Loucy (cell line): ENCODE measurements around the gene RPL13.

Source experiments
- H2AFZ ChIP-seq: fragments of 200-600 bp; sonication (generic); 2 replicates; pipeline ENCODE4 v1.6.0; 2016; ENCODE audit warnings: antibody characterized with exemption, mild to moderate bottlenecking, low read length, moderate library complexity
- H3F3A ChIP-seq: fragments of 200-600 bp; 2 replicates; pipeline ENCODE4 v1.6.0; 2016; ENCODE audit warnings: antibody characterized with exemption, low read depth, mild to moderate bottlenecking
- H3K27me3 ChIP-seq: fragments of 200-600 bp; sonication (generic); 2 replicates; pipeline ENCODE4 v1.6.1; 2014; ENCODE audit warnings: low read length, mild to moderate bottlenecking; ENCODE audit not compliant: insufficient read depth, poor library complexity, severe bottlenecking
- H3K36me3 ChIP-seq: fragments of 200-600 bp; sonication (generic); 2 replicates; pipeline ENCODE4 v1.6.1; 2016; ENCODE audit warnings: low read length; ENCODE audit not compliant: insufficient read depth
- H3K4me1 ChIP-seq: fragments of 200-600 bp; sonication (generic); 2 replicates; pipeline ENCODE4 v1.5.1; 2014; ENCODE audit warnings: low read length, mild to moderate bottlenecking; ENCODE audit not compliant: insufficient read depth, poor library complexity, severe bottlenecking
- H3K4me2 ChIP-seq: fragments of 200-600 bp; sonication (generic); 2 replicates; pipeline ENCODE4 v1.6.0; 2014; ENCODE audit warnings: antibody characterized with exemption, low read length, low read depth, mild to moderate bottlenecking; ENCODE audit not compliant: poor library complexity, severe bottlenecking
- H3K4me3 ChIP-seq: fragments of 200-600 bp; sonication (generic); 2 replicates; pipeline ENCODE4 v1.5.1; 2014; ENCODE audit warnings: low read length, mild to moderate bottlenecking, mixed read lengths; ENCODE audit not compliant: poor library complexity, severe bottlenecking
- H3K79me2 ChIP-seq: fragments of 200-600 bp; sonication (generic); 2 replicates; pipeline ENCODE4 v1.6.1; 2014; ENCODE audit warnings: low read length; ENCODE audit not compliant: insufficient read depth
- H3K9ac ChIP-seq: fragments of 200-600 bp; sonication (generic); 2 replicates; pipeline ENCODE4 v1.6.0; 2014; ENCODE audit warnings: mild to moderate bottlenecking, low read depth, low read length, moderate library complexity; ENCODE audit not compliant: poor library complexity, severe bottlenecking
- H3K9me2 ChIP-seq: fragments of 200-600 bp; sonication (generic); replicated peaks from 2 replicates; pipeline ENCODE4 v1.6.1; 2016; ENCODE audit warnings: low read depth, low read length, mixed read lengths
- H3K9me3 ChIP-seq: fragments of 200-600 bp; sonication (generic); 2 replicates; pipeline ENCODE4 v1.6.1; 2014; ENCODE audit warnings: mild to moderate bottlenecking, antibody characterized with exemption, low read length, low read depth; ENCODE audit not compliant: insufficient read depth
- H4K20me1 ChIP-seq: fragments of 200-600 bp; sonication (generic); 2 replicates; pipeline ENCODE4 v1.6.0; 2014; ENCODE audit warnings: antibody characterized with exemption, low read length, mild to moderate bottlenecking; ENCODE audit not compliant: insufficient read depth, poor library complexity, severe bottlenecking
- EZH2phosphoT487 ChIP-seq: fragments of 200-600 bp; IDR thresholded peaks from 2 replicates; pipeline ENCODE4 v1.6.1; 2018; ENCODE audit warnings: antibody characterized with exemption, mild to moderate bottlenecking, moderate library complexity, borderline replicate concordance
- TF ChIP-seq, protein P1 (sequence below): fragments of 200-600 bp; sonication (generic); conservative IDR thresholded peaks from 2 replicates; pipeline ENCODE4 v1.5.1; 2014; ENCODE audit warnings: mild to moderate bottlenecking, antibody characterized with exemption, low read length

Gene RPL13

GRCh38 chr16:89605186-89605970 is 44.9 kb downstream of the RPL13 start:
- peaks cover 7% of the 10 kb centered on the region for H3K4me1 ChIP-seq
- H2AFZ ChIP-seq = no peak overlapping the region
- no peak overlapping the region for H3K4me2 ChIP-seq

GRCh38 chr16:89606006-89606405 is 45.5 kb downstream of the RPL13 start:
- no peak overlapping the region for H3K9ac ChIP-seq
- TF ChIP-seq, protein P1, sequence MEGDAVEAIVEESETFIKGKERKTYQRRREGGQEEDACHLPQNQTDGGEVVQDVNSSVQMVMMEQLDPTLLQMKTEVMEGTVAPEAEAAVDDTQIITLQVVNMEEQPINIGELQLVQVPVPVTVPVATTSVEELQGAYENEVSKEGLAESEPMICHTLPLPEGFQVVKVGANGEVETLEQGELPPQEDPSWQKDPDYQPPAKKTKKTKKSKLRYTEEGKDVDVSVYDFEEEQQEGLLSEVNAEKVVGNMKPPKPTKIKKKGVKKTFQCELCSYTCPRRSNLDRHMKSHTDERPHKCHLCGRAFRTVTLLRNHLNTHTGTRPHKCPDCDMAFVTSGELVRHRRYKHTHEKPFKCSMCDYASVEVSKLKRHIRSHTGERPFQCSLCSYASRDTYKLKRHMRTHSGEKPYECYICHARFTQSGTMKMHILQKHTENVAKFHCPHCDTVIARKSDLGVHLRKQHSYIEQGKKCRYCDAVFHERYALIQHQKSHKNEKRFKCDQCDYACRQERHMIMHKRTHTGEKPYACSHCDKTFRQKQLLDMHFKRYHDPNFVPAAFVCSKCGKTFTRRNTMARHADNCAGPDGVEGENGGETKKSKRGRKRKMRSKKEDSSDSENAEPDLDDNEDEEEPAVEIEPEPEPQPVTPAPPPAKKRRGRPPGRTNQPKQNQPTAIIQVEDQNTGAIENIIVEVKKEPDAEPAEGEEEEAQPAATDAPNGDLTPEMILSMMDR = no peak
- no peak for TF ChIP-seq EZH2phosphoT487

More at GRCh38 chr16:89605186-89605970, 44.9 kb downstream of the RPL13 start:
- Histone ChIP-seq H3K4me3 (no peak overlapping the region), H3K36me3 (no peaks in the 10 kb centered on the region), H4K20me1 (no peaks in the 10 kb centered on the region), H3K79me2 (no peaks in the 10 kb centered on the region), H3K9ac (no peak overlapping the region), H3K9me3 (no peaks in the 10 kb centered on the region), H3K9me2 (no peaks in the 10 kb centered on the region), H3K27me3 (no peaks in the 10 kb centered on the region), H3F3A (no peaks in the 10 kb centered on the region)
- no peak for TF ChIP-seq EZH2phosphoT487
- TF ChIP-seq, protein P1 = no peak

GRCh38 chr16:89607453-89607852 is 47.0 kb downstream of the RPL13 start:
- peaks cover 3% of the 10 kb centered on the region for H3K4me1 ChIP-seq
- no peaks in the 10 kb centered on the region for H3F3A ChIP-seq
- H3K9ac ChIP-seq = no peak overlapping the region
- H2AFZ ChIP-seq = no peak overlapping the region
- no peaks in the 10 kb centered on the region for H3K79me2 ChIP-seq
- H3K36me3 ChIP-seq = no peaks in the 10 kb centered on the region
- no peak overlapping the region for H3K4me2 ChIP-seq
- no peaks in the 10 kb centered on the region for H3K9me2 ChIP-seq
- TF ChIP-seq, protein P1 = no peak
- TF ChIP-seq EZH2phosphoT487 = no peak
- no peaks in the 10 kb centered on the region for H4K20me1 ChIP-seq
- no peak overlapping the region for H3K4me3 ChIP-seq
- H3K27me3 ChIP-seq = no peaks in the 10 kb centered on the region
- no peaks in the 10 kb centered on the region for H3K9me3 ChIP-seq

More at GRCh38 chr16:89606006-89606405, 45.5 kb downstream of the RPL13 start:
- Histone ChIP-seq H3K4me2 (no peak overlapping the region), H3K4me3 (no peak overlapping the region), H2AFZ (no peak overlapping the region), H4K20me1 (no peaks in the 10 kb centered on the region), H3F3A (no peaks in the 10 kb centered on the region), H3K27me3 (no peaks in the 10 kb centered on the region), H3K36me3 (no peaks in the 10 kb centered on the region), H3K4me1 (peaks cover 7% of the 10 kb centered on the region), H3K9me2 (no peaks in the 10 kb centered on the region), H3K79me2 (no peaks in the 10 kb centered on the region), H3K9me3 (no peaks in the 10 kb centered on the region)
